Neural cell (in vitro differentiated cells): ENCODE measurements around the gene TBC1D20.

Source experiments
- CTCF ChIP-seq: fragments of 450-650 bp; IDR thresholded peaks from 2 replicates; pipeline ENCODE4 v1.5.1; 2014; ENCODE audit warnings: antibody characterized with exemption, mild to moderate bottlenecking, moderate library complexity; ENCODE audit not compliant: poor library complexity, severe bottlenecking
- EP300 ChIP-seq: fragments of 450-650 bp; conservative IDR thresholded peaks from 2 replicates; pipeline ENCODE4 v1.6.1; 2014; ENCODE audit warnings: antibody characterized with exemption, mild to moderate bottlenecking, moderate library complexity; ENCODE audit not compliant: poor library complexity, severe bottlenecking
- EZH2 ChIP-seq: fragments of 200-600, 300-800 bp; shearing (Covaris generic), sonication (generic); IDR thresholded peaks from 2 replicates; pipeline ENCODE4 v1.6.1; 2014; ENCODE audit warnings: antibody characterized with exemption, low read length, borderline replicate concordance, mild to moderate bottlenecking; ENCODE audit not compliant: insufficient read depth, poor library complexity, severe bottlenecking
- POLR2AphosphoS5 ChIP-seq: IDR thresholded peaks from 2 replicates; pipeline ENCODE4 v1.6.1; 2012
- RAD21 ChIP-seq: fragments of 450-650 bp; conservative IDR thresholded peaks from 2 replicates; pipeline ENCODE4 v1.6.1; 2014; ENCODE audit warnings: antibody characterized with exemption, mild to moderate bottlenecking, moderate library complexity
- SMC3 ChIP-seq: fragments of 450-650 bp; conservative IDR thresholded peaks from 2 replicates; pipeline ENCODE4 v1.6.1; 2014; ENCODE audit warnings: antibody characterized with exemption, mild to moderate bottlenecking, moderate library complexity; ENCODE audit not compliant: poor library complexity
- TAF1 ChIP-seq: IDR thresholded peaks from 2 replicates; pipeline ENCODE4 v1.6.1; 2012; ENCODE audit warnings: low read depth
- TF ChIP-seq, protein P1 (sequence below): IDR thresholded peaks from 2 replicates; pipeline ENCODE4 v1.6.1; 2012; ENCODE audit warnings: borderline replicate concordance

DNA sequence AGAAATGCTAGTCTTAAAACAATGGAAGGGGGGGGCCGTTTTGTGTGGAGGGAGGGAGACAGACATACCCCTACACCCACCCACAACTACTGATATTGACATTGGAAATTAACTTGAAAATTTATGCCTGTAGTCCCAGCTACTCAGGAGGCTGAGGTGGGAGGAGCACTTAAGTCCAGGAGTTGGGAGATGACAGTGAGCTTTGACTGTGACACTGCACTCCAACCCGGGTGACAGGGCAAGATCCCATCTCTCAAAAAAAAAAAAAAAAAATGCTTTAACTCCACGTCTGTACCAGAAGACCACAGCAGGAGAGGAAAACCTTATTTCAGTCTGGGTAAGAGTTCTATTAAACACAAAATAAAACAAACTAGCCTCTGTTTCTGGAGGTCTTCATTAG lies 2.2 kb downstream of the TBC1D20 start:
- TF ChIP-seq RAD21 (no peak), TAF1 (no peak), SMC3 (no peak), CTCF (no peak), EZH2 (no peak), POLR2AphosphoS5 (no peak), EP300 (no peak)
- TF ChIP-seq, protein P1, sequence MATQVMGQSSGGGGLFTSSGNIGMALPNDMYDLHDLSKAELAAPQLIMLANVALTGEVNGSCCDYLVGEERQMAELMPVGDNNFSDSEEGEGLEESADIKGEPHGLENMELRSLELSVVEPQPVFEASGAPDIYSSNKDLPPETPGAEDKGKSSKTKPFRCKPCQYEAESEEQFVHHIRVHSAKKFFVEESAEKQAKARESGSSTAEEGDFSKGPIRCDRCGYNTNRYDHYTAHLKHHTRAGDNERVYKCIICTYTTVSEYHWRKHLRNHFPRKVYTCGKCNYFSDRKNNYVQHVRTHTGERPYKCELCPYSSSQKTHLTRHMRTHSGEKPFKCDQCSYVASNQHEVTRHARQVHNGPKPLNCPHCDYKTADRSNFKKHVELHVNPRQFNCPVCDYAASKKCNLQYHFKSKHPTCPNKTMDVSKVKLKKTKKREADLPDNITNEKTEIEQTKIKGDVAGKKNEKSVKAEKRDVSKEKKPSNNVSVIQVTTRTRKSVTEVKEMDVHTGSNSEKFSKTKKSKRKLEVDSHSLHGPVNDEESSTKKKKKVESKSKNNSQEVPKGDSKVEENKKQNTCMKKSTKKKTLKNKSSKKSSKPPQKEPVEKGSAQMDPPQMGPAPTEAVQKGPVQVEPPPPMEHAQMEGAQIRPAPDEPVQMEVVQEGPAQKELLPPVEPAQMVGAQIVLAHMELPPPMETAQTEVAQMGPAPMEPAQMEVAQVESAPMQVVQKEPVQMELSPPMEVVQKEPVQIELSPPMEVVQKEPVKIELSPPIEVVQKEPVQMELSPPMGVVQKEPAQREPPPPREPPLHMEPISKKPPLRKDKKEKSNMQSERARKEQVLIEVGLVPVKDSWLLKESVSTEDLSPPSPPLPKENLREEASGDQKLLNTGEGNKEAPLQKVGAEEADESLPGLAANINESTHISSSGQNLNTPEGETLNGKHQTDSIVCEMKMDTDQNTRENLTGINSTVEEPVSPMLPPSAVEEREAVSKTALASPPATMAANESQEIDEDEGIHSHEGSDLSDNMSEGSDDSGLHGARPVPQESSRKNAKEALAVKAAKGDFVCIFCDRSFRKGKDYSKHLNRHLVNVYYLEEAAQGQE, result no peak
